NCI-H128 (cell line): ENCODE measurements around the gene NTRK3.

Source experiments
- DNase-seq: peaks from one replicate; lab custom pipeline; 2025; ENCODE audit not compliant: unreplicated experiment; lab: John Stamatoyannopoulos, UW

The NTRK3 gene

DNA sequence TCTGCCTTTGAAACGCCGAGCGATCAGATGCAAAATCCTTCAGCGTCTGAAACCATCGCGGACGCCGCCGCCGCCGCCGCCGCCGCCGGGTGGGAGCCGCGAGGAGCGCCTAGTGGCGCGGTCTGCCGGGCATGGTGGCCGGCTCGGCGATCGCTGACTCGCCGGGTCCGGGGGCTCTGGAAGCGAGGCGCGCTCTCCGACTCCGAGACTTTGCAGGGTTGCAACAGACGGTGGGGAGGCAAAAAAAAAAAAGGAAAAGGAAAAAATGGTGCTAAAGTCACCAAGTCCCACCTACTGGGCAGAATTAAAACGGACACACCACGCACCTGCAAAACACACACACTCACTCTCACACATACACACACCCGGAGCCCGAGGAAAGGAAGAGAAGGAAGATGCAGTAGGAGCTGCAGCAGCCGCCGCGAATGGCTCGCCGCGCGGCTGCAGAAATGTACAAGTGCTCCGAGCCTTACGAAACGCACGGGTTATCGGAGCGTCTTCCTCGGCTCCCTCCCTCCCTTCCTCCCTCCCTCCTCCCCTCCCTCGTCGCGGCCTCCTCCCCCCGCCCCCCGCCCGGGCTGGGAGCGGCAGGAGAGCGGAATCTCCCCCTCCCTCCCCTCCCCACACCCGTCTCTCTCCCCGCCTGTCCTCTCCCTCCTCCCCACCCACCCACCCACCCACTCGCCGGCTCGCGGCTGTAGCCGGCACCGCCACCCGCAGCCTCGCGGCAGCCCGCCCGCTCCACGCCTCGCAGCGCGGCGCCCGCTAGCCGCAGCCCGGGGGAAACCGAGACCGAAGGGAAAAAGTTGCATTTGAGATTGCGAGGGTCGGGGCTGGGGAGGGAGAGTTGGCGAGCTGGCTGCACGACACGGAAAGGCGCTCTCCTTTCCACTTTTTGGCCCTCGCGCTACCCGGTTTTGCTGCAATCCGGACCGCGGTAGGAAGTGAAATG lies at the start of gene NTRK3:
TSS of gene NTRK3 (minus strand) at position 461 of the 952 bp plus-strand sequence. CDS start 586 bp downstream, outside the sequence.
- DNase-seq, result no peak

DNA sequence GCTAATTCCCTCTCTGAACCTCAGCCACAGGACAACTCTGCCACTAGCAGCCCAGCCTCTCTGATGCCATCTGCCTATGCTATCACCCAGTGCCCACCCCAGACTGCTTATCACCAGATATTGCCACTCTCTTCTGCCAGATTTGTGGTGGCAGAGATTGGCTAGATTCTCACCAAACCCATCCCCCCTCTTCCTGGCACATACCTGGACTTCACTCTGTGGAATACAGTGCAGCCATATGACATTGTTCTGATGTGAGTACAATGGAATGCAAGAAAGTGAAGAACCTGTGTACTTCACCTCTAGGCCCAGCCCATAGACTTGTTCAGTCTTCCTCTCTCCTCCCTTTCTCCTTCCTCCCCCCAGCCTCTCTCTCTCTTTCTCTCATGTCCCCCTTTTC lies 46.9 kb upstream of the NTRK3 start:
- no peak for DNase-seq

DNA sequence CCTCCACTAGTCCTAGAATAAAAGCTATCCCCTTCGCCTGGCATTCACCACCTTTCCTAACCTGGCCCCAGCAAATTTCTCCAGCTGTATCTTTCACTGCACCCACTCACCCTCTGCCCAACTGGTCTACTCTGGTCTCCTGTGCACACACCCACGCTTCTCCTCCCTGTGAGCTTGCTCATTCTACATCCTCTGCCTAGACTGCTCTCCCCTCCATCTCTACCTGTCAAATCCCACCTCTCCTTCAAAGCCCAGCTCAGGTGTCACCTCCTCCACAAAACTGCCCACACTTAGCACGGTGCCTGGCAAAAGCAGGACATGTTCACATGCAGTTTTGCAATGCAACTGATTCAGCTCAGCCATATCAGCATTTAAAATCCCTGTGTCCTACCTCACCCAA lies 45.8 kb upstream of the NTRK3 start:
- DNase-seq, result no peak

DNA sequence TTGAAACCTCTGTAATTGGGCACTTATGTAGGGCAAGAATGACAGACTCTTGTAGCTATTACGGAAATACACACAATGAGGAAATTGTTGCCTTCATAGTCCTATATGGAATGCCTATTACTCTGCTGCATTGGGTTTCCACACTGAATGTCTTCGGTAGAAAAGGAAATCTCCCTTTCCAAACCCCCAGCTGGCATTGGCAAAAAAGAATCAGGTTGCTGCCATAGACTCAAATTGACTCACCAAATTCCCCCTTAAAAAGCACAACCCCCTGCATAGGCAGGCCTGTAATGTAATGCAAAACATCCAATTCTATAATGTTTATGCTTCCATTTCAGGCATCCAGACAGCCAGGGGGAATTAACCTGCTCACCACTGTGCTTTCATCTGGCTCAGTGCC lies 44.8 kb upstream of the NTRK3 start:
- DNase-seq, result no peak

DNA sequence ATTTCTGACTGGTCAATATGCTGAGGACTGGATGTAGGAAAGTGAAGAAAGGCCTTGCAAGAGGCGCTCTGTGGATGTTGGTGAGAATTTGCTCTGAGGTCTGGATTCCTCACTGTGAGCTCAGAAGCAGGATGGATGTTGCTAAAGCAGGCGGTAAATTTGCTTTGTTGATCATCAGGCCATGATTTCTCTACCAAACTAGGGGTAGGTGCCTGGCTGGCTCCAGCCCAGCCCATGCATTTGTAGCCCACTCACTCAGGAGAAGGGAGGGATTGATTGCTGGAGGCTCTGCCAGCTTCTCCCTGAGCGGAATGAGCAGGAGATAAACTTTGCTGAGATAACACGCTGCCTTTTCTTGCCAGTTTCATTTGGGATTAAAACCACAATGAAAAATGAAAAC lies 44.3 kb upstream of the NTRK3 start:
- DNase-seq, result no peak

DNA sequence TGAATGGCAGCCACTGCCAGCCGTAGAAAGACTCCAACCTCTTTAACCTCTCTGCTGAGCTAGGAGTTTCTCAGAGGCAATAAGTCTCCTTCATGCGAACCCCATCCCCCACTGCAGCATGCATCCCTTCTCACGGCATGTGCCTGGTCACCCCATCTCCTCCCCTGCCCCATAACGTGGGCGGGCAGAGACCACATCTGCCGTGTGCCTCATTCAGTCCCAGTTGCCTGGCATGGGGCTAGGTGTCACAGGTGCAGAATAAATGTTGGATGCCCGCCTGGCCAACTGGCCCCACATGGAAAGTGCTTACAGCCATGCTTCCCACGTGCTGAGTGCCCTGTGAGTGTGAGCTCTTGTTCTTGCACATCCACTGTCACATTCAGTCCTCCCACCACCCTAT lies 43.5 kb upstream of the NTRK3 start:
- no peak for DNase-seq

DNA sequence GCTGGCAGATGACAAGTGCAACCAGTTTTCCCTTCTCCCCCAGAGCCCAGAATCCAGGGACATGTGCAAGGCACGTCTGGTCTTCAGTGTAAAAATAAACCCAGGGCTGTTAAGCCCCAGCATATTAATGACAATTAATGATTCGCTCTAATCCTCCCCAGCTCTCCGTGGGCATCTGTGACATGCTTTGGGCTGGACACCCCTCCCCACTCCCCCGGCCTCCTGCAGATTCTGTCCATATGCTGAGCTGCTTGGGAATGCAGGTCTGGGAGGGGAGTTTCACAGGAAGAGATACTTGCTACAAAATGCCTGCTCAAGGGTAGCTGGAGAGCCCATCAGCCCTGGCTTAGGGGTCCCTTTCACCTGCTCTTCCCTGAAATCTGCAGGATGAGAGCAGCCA lies 43.0 kb upstream of the NTRK3 start:
- no peak for DNase-seq

DNA sequence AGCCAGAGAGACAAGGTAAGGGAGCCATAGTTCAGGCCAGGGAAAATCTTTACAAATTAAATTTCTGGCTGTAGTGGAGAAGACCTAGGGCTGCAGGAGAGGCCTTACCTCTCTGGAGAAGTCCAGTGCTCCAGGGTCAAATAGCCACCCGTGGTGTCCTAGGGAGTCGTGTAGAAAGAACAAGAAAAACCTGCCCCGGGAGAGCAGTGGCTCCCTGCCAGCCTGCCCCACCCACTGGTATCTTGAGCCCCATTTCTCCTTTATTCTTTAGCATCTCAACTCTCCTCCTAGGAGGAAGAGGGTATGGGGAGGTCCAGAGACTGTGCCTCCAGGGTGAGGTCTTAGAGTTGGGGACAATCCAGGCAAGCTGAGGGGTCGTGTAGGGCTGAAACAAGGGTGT lies 32.1 kb upstream of the NTRK3 start:
- no peak for DNase-seq

DNA sequence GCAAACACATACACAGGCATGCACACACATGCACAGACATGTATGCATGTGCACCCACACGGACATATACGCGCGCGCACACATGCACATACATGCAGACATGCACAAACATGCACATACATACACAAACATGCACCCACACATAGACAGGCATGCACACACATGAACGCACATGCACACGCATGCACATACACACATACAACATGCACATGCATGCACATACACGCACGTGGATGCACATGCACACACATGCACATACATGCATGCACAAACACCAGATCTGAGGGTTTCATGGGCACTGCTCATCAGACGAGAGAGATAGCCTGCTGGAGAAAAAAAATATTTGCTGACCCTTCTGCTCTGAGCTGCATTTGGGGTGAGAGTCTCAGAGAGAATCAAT lies 31.7 kb upstream of the NTRK3 start:
- DNase-seq, result no peak

DNA sequence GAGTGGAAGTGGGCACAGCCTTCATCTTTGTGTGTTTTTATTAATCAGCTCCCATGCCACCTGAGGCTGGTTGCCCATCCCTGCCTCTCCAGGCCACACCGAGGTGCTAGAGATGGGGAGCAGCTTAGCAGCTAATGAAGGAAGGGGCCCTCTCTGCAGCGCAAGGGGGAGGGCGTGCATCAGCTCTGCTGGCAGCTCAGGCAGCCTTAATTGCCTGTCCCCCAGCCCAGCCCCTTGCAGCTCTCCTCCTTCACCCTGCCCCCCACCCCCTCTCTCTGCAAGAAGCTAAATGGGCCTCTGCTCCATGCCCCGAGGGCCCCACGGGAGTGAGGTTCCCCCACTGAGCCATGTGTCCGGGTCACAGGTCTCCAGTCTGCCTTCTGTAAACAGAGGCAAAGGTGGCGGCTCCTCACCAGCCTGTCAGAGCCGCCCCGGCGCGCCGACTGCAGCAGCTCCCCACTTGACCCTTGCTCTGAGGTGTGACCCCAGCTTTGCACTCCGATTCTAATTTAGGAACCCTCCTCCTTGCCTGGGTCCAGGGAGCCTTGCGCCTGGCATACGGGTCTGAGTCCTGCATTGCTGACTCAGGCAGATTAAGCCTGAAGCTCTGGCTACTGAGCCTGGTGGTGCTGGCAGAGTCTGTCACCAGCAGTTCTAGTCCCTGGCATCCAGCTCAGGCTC lies 27.9 kb upstream of the NTRK3 start:
- no peak for DNase-seq

DNA sequence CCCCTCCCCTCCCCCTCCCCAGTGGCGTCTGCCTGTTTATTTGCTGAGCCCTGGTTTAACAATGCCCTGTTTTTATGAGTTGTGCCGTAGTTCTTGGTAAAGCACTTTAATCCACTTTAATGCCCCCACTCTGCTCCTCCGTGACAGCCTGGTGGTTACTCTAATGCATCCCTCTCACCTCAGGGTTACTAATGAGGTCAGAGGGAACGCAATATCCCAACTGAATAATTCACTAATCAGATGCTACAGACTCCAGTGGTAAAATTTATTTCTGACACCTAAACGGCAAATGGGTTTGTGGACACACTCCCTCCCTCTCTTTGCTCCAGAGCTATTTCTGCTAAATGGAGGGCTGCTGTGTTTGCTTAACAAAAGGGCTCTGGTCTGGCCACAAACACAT lies 26.1 kb upstream of the NTRK3 start:
- DNase-seq, result no peak

DNA sequence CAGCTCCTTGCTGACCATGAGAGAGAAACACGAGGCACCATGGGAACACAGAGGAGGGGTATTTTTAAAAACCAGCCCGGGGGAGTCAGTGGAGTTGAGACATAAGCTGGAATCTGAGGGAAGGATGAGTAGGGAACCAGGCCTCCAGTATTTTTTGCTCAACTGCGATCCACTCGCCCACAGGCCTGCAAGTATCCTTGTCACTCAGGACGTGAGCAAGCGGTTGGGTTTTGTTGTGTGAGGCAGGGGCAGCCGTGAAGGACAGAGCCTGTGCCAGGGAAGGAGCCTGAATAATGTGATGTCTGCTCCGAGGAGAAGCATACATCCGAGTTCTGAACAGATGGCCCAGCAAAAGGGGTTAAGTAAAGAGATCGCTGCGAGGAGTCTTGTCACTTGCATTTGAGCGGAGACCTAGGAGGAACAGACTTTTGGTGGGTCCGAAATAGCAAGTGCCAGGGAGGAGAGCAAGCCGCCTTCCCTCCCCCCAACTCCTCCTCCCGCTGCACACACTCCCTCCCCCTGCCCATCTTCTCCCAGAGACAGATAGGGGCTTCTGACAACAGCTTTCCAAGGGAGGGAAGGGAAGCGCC lies 20.4 kb upstream of the NTRK3 start:
- no peak for DNase-seq

DNA sequence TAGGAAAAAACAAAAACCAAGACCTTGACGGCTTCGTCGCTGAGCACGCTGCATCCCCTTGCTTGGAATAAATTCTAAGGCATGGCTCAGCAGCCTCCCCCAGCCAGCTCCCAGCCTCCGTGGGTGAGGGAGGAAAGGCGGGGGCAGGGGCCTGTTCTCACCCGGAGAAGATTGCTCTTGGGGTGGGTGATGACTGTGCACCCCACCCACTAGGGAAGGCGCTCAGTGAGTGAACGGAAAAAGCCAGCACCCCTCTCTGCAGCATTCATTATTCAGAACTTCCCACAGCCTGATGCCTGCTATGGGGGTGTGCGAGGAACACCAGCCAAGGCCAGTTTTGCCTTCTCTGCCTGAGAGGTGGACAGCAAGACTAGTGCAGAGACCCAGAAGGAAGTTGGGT lies 19.3 kb upstream of the NTRK3 start:
- no peak for DNase-seq

DNA sequence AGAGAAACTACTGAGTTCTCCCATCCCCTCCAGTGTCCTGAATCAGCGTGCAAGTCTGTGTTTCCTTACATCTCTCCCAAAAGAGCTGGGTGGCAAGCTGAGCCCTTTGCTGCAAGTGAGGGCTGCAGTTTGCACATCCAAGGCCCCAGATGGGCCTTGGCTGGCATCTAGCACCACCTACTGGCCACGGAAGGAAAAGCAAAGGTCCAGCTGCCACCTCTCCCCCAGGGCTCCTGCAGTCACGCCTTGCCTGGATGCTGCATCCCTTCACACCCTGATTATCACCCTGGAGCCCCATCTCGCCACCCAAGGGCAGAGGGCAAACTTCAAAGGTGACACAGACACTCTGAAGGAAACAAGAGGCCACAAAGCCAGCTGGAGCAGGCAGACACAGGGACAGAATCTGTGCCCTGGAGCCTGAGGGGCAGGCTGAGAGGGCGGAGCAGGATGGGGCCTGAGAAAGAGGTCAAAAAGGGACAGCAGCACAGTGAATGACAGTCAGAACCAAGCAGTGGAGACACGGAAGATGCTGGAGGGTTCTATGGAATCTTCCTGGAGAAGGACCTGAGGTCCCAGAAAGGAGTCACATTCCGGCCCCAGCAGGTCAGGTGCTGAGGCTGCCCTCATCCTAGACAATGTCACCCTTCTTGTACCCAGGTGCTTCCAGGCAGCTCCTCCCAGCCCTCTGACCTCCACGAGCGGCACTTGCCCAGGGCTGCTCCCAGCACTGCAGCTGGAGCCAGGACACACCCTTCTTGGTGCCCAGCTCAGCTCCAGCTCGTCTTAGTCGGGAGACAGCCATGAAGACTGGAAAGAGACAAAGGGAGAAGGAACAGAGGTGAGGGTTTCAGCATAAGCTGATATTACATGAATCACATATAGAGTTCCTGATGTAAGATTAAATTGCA lies 18.3 kb upstream of the NTRK3 start:
- DNase-seq, result no peak

DNA sequence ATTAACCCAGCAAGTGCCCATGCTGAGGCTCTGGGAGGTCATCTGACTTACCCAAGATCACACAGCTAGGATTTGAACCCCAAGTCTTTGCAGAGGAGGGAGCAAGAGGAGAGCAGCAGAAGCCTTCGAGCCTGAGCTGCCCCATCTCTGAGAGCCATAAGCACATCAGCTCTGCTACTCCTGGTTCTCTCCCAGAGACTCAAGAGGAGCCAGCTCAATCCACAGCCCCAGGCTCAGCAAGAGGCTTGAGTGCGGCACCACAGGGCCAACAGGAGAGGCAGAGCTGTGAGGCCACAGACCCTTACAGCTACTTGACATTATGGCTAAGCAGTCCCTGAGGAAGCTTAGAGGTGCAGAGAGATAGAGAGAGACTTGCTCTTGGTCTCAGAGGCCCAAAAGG lies 15.9 kb upstream of the NTRK3 start:
- no peak for DNase-seq

DNA sequence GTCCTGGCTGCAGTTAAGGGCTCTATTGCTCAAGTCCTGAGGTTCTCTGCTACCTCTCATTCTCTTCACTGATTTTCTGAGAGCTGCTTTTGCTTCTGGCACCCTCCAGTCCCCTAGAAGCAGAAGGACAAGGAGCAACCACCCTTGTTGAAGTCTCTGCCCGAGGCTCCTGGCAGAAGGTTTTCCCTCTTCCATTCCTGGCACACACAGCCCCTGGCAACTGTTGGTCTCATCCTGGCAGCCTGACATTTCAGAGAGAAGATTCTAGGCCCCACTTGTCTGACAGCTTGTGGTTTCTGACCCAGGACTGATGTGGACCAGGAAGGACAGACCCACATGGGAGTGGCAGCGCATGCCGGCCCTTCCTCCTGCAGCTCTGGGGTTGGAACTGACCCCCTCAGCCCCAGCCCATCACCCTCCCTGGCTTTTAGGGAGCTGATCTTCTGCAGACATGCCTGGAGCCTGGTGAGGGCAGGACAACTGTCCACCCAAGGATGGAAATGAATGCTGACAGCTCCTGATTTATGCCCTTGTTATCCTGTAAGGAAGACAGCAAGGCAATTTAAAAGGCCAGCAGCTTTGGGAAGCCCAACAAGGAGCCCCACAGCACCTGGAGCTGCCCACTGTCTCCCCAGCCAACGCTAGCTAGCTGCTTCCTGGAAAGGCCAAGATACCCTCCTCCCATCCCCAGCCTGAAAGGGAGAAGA lies 13.0 kb upstream of the NTRK3 start:
- no peak for DNase-seq

DNA sequence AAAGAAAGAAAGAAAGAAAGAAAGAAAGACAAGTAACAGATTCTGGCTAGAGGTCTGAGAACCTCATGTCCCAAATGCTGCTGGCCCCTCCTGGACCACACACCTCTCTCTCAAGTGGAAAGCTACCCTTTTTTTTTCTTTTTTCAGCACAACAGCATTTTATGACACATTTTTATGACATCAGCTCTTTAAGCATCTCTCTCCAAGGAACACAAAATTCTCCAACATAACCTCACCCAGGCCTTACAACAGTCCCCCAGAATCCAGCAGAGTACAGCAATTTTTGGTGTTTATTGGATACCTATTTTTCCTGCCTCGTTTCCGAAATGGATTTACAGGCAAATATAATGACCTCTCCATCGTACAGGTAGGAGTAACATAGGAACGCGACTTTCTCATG lies 11.2 kb upstream of the NTRK3 start:
- no peak for DNase-seq

DNA sequence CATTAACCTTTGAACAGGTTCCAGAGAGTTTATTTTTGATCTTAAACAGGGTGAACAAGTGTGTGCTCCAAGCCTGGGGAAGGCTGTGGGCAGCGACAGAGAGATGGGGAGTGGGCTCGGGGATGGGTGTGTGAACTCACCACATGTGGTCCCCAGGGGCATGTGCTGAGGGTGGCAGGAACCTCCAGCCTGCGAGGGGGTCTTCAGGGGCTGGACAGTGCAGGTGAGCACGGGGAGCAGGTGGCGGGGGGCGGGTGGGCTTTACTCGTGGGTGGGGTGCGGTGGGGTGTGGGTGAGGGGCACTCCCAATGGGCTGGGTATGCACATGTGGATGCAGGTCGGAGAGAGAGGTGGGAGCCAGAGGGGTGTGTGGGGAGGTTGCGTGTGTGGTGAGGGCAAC lies 9.6 kb upstream of the NTRK3 start:
- no peak for DNase-seq

DNA sequence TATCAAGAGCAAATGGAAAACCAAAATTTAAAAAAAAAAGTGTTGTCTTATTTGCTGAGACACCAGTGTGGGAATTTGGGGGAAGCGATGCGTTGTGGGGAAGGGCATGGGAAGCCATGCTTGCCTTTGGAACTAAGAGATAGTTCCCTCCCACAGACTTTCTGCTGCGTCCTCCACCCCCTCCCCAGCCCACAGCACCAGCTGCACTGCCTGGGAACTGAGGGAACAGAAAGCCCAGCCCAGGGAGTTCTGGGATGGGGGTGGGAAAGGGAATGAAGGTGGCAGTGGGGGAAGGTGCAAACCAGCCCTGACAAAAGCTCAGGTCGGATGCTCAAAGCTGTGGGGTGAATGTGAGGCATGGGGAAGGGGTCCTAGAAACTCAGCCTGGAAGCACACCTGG lies 8.1 kb upstream of the NTRK3 start:
- no peak for DNase-seq

DNA sequence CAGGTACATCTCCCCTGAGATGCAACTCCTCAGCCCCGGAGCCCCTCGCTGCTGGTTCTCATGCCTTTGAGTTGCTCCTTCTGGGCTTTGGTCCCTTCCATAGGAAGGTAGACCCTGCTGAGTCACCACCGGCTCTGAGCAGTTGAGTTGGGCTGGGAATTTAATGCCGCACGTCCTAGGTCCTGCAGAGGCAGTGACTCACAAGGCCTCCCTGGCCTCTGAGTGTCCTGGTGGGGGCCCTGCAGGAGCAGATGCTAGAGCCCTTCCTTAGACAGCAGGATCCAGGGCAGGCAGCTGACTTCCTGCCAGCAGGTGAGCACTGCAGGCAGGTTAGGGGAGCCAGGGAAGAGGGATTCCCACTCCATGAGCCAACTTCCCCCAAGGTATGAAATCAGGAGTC lies 5.5 kb upstream of the NTRK3 start:
- DNase-seq, result no peak
